Measurements from ENCODE around the gene KCNK5. TPM values are rescaled to one million over a fixed set of nuclear protein-coding genes. Genes with fewer than 3 reads are reported as not detected.

KCNK5 gene
- total RNA-seq, 2 experiments from 2014 or later: 7.8 to 8.5 TPM

- Mint-ChIP-seq H3K36me3 (peaks cover 35% of the 10 kb centered on the region), H3K4me3 (peak overlapping the region; percentile 74), H3K9me3 (peaks cover 5% of the 10 kb centered on the region), H3K4me1 (peaks cover 51% of the 10 kb centered on the region), H3K27me3 (no peaks in the 10 kb centered on the region), H3K27ac (peak overlapping the region; percentile 96)
- peak; percentile 82 for ATAC-seq (ENCODE audit: low read depth)
- POLR2A ChIA-PET: interaction anchor here (0.9 to 1.5 kb wide), 4 partner anchors 11 to 29 kb away, joined by 3 to 5 read pairs (median 4); partner anchors contain the start of gene KCNK5
- DNase-seq: no peak
Observed at GRCh38 chr6:39218868-39219567, 10.3 kb downstream of the KCNK5 start.

- POLR2A ChIA-PET: interaction anchor here (1.2 kb wide), 1 partner anchor 13 kb away, joined by 4 read pairs; no protein-coding TSS in a partner anchor
Observed at GRCh38 chr6:39217177-39217864, 12.0 kb downstream of the KCNK5 start.

GRCh38 chr6:39215640-39216158 is 13.6 kb downstream of the KCNK5 start:
- Mint-ChIP-seq H3K4me1 (peaks cover 27% of the 10 kb centered on the region), H3K27ac (peak overlapping the region; percentile 6), H3K36me3 (peaks cover 14% of the 10 kb centered on the region), H3K27me3 (no peaks in the 10 kb centered on the region), H3K4me3 (no peak overlapping the region), H3K9me3 (no peaks in the 10 kb centered on the region)
- POLR2A ChIA-PET: interaction anchor here (1.0 kb wide), 1 partner anchor 9 kb away, joined by 3 read pairs; no protein-coding TSS in a partner anchor
- ATAC-seq (ENCODE audit: low read depth) (no peak), DNase-seq (no peak)

More at GRCh38 chr6:39217177-39217864, 12.0 kb downstream of the KCNK5 start:
- H3K36me3 Mint-ChIP-seq: peaks cover 24% of the 10 kb centered on the region
- no peaks in the 10 kb centered on the region for H3K27me3 Mint-ChIP-seq
- H3K27ac Mint-ChIP-seq: peak overlapping the region; percentile 30
- H3K4me3 Mint-ChIP-seq: no peak overlapping the region
- ATAC-seq (ENCODE audit: low read depth) (no peak), DNase-seq (no peak)
- H3K9me3 Mint-ChIP-seq: no peaks in the 10 kb centered on the region
- peaks cover 36% of the 10 kb centered on the region for H3K4me1 Mint-ChIP-seq

GRCh38 chr6:39214846-39215639 is 14.2 kb downstream of the KCNK5 start:
- Mint-ChIP-seq H3K4me3 (no peak overlapping the region), H3K9me3 (no peaks in the 10 kb centered on the region), H3K27me3 (no peaks in the 10 kb centered on the region), H3K4me1 (peaks cover 30% of the 10 kb centered on the region), H3K36me3 (peaks cover 12% of the 10 kb centered on the region), H3K27ac (peak overlapping the region; percentile 22)
- POLR2A ChIA-PET: interaction anchor here (1.0 kb wide), 1 partner anchor 8 kb away, joined by 3 read pairs; no protein-coding TSS in a partner anchor
- DNase-seq: no peak
- no peak for ATAC-seq (ENCODE audit: low read depth)

- Mint-ChIP-seq H3K27ac (no peak overlapping the region), H3K4me1 (peaks cover 29% of the 10 kb centered on the region), H3K9me3 (no peaks in the 10 kb centered on the region), H3K36me3 (peaks cover 15% of the 10 kb centered on the region), H3K4me3 (no peak overlapping the region), H3K27me3 (no peaks in the 10 kb centered on the region)
- ATAC-seq (ENCODE audit: low read depth) (no peak), DNase-seq (no peak)
- POLR2A ChIA-PET: no interaction called here
Observed at GRCh38 chr6:39214120-39214813, 15.0 kb downstream of the KCNK5 start.

- Mint-ChIP-seq H3K4me1 (peaks cover 25% of the 10 kb centered on the region), H3K27me3 (no peaks in the 10 kb centered on the region), H3K27ac (no peak overlapping the region), H3K36me3 (peaks cover 12% of the 10 kb centered on the region), H3K4me3 (no peak overlapping the region), H3K9me3 (no peaks in the 10 kb centered on the region)
- ATAC-seq (ENCODE audit: low read depth): no peak
- no peak for DNase-seq
- POLR2A ChIA-PET: no interaction called here
Observed at GRCh38 chr6:39213195-39213920, 15.9 kb downstream of the KCNK5 start.

GRCh38 chr6:39211183-39211582 is 18.1 kb downstream of the KCNK5 start:
- no peaks in the 10 kb centered on the region for H3K9me3 Mint-ChIP-seq
- H3K4me1 Mint-ChIP-seq: peaks cover 36% of the 10 kb centered on the region
- POLR2A ChIA-PET: no interaction called here
- no peak for ATAC-seq (ENCODE audit: low read depth)
- no peaks in the 10 kb centered on the region for H3K27me3 Mint-ChIP-seq
- H3K36me3 Mint-ChIP-seq: peaks cover 17% of the 10 kb centered on the region
- H3K4me3 Mint-ChIP-seq: no peak overlapping the region
- H3K27ac Mint-ChIP-seq: no peak overlapping the region
- DNase-seq: no peak

GRCh38 chr6:39210450-39210849 is 18.8 kb downstream of the KCNK5 start:
- peaks cover 34% of the 10 kb centered on the region for H3K4me1 Mint-ChIP-seq
- H3K36me3 Mint-ChIP-seq: peaks cover 16% of the 10 kb centered on the region
- H3K4me3 Mint-ChIP-seq: no peak overlapping the region
- POLR2A ChIA-PET: no interaction called here
- no peaks in the 10 kb centered on the region for H3K27me3 Mint-ChIP-seq
- DNase-seq: no peak
- no peaks in the 10 kb centered on the region for H3K9me3 Mint-ChIP-seq
- no peak overlapping the region for H3K27ac Mint-ChIP-seq
- no peak for ATAC-seq (ENCODE audit: low read depth)

GRCh38 chr6:39209911-39210310 is 19.4 kb downstream of the KCNK5 start:
- Mint-ChIP-seq H3K9me3 (no peaks in the 10 kb centered on the region), H3K36me3 (peaks cover 16% of the 10 kb centered on the region), H3K4me3 (no peak overlapping the region), H3K4me1 (peaks cover 34% of the 10 kb centered on the region), H3K27ac (peak overlapping the region; percentile 60), H3K27me3 (no peaks in the 10 kb centered on the region)
- ATAC-seq (ENCODE audit: low read depth) (no peak), DNase-seq (no peak)
- POLR2A ChIA-PET: no interaction called here

- POLR2A ChIA-PET: no interaction called here
- no peak for DNase-seq
- Mint-ChIP-seq H3K36me3 (peaks cover 16% of the 10 kb centered on the region), H3K4me1 (peaks cover 35% of the 10 kb centered on the region), H3K4me3 (no peak overlapping the region), H3K27me3 (no peaks in the 10 kb centered on the region), H3K9me3 (no peaks in the 10 kb centered on the region), H3K27ac (no peak overlapping the region)
- no peak for ATAC-seq (ENCODE audit: low read depth)
Observed at GRCh38 chr6:39209360-39209811, 19.9 kb downstream of the KCNK5 start.

GRCh38 chr6:39208223-39208739 is 21.0 kb downstream of the KCNK5 start:
- ATAC-seq (ENCODE audit: low read depth): no peak
- no peak overlapping the region for H3K4me3 Mint-ChIP-seq
- H3K9me3 Mint-ChIP-seq: no peaks in the 10 kb centered on the region
- H3K27me3 Mint-ChIP-seq: no peaks in the 10 kb centered on the region
- H3K36me3 Mint-ChIP-seq: peaks cover 14% of the 10 kb centered on the region
- peak overlapping the region; percentile 12 for H3K27ac Mint-ChIP-seq
- H3K4me1 Mint-ChIP-seq: peaks cover 39% of the 10 kb centered on the region
- POLR2A ChIA-PET: interaction anchor here (0.6 to 1.2 kb wide), 2 partner anchors 11 to 16 kb away, joined by 3 to 4 read pairs; no protein-coding TSS in a partner anchor
- DNase-seq: no peak

All from activated naive CD8-positive, alpha-beta T cell treated with anti-CD3 and anti-CD28 coated beads, Interleukin-2, amount 10 ng/mL, durations not matched to agents 7 days and 5 days (primary cell).